K562 (cell line): ENCODE measurements around the gene SCRN2. TPM values are rescaled to one million over a fixed set of nuclear protein-coding genes. Genes with fewer than 3 reads are reported as not detected.

ENCODE experiments used
- ARNT ChIP-seq, 2 experiments: fragments of 450-650 bp; IDR thresholded peaks; 2 replicates each; pipeline ENCODE4 v1.6.1; 2016; ENCODE audit warnings: mild to moderate bottlenecking in 1 of 2
- CBFA2T2 ChIP-seq: fragments of 450-650 bp; conservative IDR thresholded peaks from 2 replicates; pipeline ENCODE4 v1.6.1; 2017; ENCODE audit warnings: mild to moderate bottlenecking
- CEBPB ChIP-seq: fragments of 450-650 bp; IDR thresholded peaks from 2 replicates; pipeline ENCODE4 v1.6.1; 2016; ENCODE audit warnings: missing genetic modification characterization, missing compliant biosample characterization
- CREM ChIP-seq: IDR thresholded peaks from 2 replicates; pipeline ENCODE4 v1.6.1; 2014; ENCODE audit warnings: antibody characterized with exemption, low read depth
- DNMT1 ChIP-seq: fragments of 450-650 bp; IDR thresholded peaks from 2 replicates; pipeline ENCODE4 v1.6.1; 2016; ENCODE audit warnings: antibody characterized with exemption, mild to moderate bottlenecking
- ESRRA ChIP-seq: fragments of 450-650 bp; IDR thresholded peaks from 2 replicates; pipeline ENCODE4 v1.6.1; 2014; ENCODE audit warnings: low read depth, mild to moderate bottlenecking, moderate library complexity, borderline replicate concordance
- FOXJ3 ChIP-seq: sonication (generic); formaldehyde crosslinking; IDR thresholded peaks from 2 replicates; pipeline ENCODE4 v1.4.0; 2020; ENCODE audit warnings: mild to moderate bottlenecking, missing genetic modification reagents
- HNRNPUL1 ChIP-seq: fragments of 200-400 bp; formaldehyde crosslinking; IDR thresholded peaks from 2 replicates; pipeline ENCODE4 v1.6.1; 2017; ENCODE audit warnings: low read length
- MECOM ChIP-seq: fragments of 250-450 bp; sonication (Bioruptor Pico); IDR thresholded peaks from 2 replicates; pipeline ENCODE4 v1.8.0; 2022; ENCODE audit warnings: inconsistent platforms
- MED1 ChIP-seq: sonication (generic); formaldehyde crosslinking; IDR thresholded peaks from 2 replicates; pipeline ENCODE4 v1.8.1; 2023; ENCODE audit warnings: missing genetic modification reagents, borderline replicate concordance
- NEUROD1 ChIP-seq: fragments of 150-350 bp; IDR thresholded peaks from 2 replicates; pipeline ENCODE4 v1.6.1; 2014; ENCODE audit warnings: borderline replicate concordance, low read length, low read depth; ENCODE audit not compliant: partially characterized antibody
- NFE2 ChIP-seq: IDR thresholded peaks from 2 replicates; pipeline ENCODE4 v1.6.1; 2014; ENCODE audit warnings: antibody characterized with exemption, low read depth
- PRPF4 ChIP-seq: fragments of 200-400 bp; formaldehyde crosslinking; IDR thresholded peaks from one replicate; pipeline ENCODE4 v1.6.1; 2017; ENCODE audit warnings: low read length, low read depth, mild to moderate bottlenecking; ENCODE audit not compliant: insufficient read depth, poor library complexity, severe bottlenecking
- SETDB1 ChIP-seq: IDR thresholded peaks from one replicate; pipeline ENCODE4 v1.6.1; 2012; ENCODE audit warnings: low read length, control low read depth, inconsistent platforms
- SMAD1 ChIP-seq: fragments of 150-350 bp; IDR thresholded peaks from 2 replicates; pipeline ENCODE4 v1.6.1; 2014; ENCODE audit warnings: low read length, low read depth; ENCODE audit not compliant: partially characterized antibody
- SMARCA4 ChIP-seq: fragments of 450-650 bp; IDR thresholded peaks from 2 replicates; pipeline ENCODE4 v1.6.1; 2016
- ZNF121 ChIP-seq: sonication (generic); formaldehyde crosslinking; conservative IDR thresholded peaks from 2 replicates; pipeline ENCODE4 v1.8.0; 2022; ENCODE audit warnings: missing genetic modification reagents
- ZNF282 ChIP-seq: sonication (generic); formaldehyde crosslinking; IDR thresholded peaks from 2 replicates; pipeline ENCODE4 v1.8.1; 2023; ENCODE audit warnings: missing genetic modification reagents
- polyA plus RNA-seq, 8 experiments: library from polyadenylated mRNA; depleted of rRNA in 4 of 8; stranded (reverse) in 5 of 8; unstranded in 3 of 8; fragments of >200 nt; fragmentation: Nextera tagmentation in 2 of 8; fragmentation: Illumina TruSeq in 1 of 8; extraction: Ambion mirVana in 2 of 8; extraction: Trizol in 1 of 8; gene quantifications; 2 replicates each; pipeline versions ENCODE4 v1.2.1 to v1.2.3, GENCODE V29; 2011 to 2014; ENCODE audit warnings: inconsistent platforms in 1 of 8, missing spikeins in 1 of 8
- total RNA-seq, 7 experiments: library from RNA; depleted of rRNA in 6 of 7; stranded (reverse); fragments of >200 nt in 6 of 7; fragmentation: Illumina TruSeq in 2 of 7; extraction: Trizol in 2 of 7; gene quantifications; 2 replicates each; pipeline versions ENCODE4 v1.2.1 to v1.2.3, GENCODE V29; 2011 to 2021; ENCODE audit warnings: low replicate concordance in 1 of 7
- TF ChIP-seq, protein P1 (sequence below), 2 experiments: fragments of 450-650 bp in 1 of 2; sonication (generic) in 1 of 2; formaldehyde crosslinking in 1 of 2; IDR thresholded peaks in 1 of 2; conservative IDR thresholded peaks in 1 of 2; 2 replicates each; pipeline versions ENCODE4 v1.6.1 to v1.8.1; 2016 to 2023; ENCODE audit warnings: mild to moderate bottlenecking in 2 of 2, moderate library complexity in 2 of 2, inconsistent platforms in 1 of 2, missing genetic modification reagents in 1 of 2
- TF ChIP-seq, protein P2 (sequence below): fragments of 450-650 bp; IDR thresholded peaks from 2 replicates; pipeline ENCODE4 v1.7.1; 2018; ENCODE audit warnings: mild to moderate bottlenecking, low read depth; ENCODE audit not compliant: partially characterized antibody
- TF ChIP-seq, protein P3 (sequence below), 2 experiments: fragments of 450-650 bp; conservative IDR thresholded peaks; 2 replicates each; pipeline ENCODE4 v1.6.1; 2017; ENCODE audit warnings: mild to moderate bottlenecking in 2 of 2, moderate library complexity in 2 of 2
- TF ChIP-seq, protein P4 (sequence below): sonication (generic); formaldehyde crosslinking; IDR thresholded peaks from 2 replicates; pipeline ENCODE4 v1.8.0; 2022; ENCODE audit warnings: mild to moderate bottlenecking, missing genetic modification reagents

The SCRN2 gene
- total and polyA plus RNA-seq, 9 of the 15 experiments (the other 6 are each of a cell fraction or from before 2014, with no cell fraction given): 0.25 to 32.9 (median 13.6) TPM

DNA sequence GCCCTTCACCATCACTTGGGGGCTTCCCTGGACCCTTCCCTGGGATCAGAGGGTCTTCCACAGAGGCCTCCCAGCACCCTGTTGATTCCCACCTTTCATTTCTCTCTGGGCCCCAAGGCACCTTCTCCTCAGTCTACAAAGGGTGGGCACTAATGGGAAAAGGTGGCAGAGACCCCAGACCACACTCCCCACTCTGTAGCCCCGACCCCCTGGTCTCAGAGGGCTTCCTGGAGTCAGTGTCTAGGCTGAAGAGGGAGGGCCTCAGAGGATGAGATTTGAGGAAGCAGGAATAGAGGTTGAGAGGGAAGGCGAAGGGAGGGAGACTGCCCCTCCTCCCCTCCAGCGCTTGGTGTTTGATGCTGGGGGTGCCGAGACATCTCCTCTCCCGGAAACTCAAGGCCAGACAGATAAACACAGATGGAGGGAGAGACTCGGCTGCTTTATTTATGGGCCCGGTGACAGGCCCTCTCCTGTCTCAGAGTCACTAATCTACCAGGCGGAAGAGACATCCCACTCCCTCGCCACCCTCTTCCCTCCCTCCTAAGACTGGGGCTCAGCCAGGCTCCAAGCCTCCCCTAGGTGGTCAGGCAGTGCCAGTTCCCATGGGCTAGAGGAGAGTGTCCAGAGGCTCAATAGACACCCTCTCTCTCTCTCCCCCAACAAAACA lies 36.4 kb upstream of the SCRN2 start (continued):
- TF ChIP-seq CBFA2T2 (peak; percentile 86), ESRRA (peak; percentile 54; the same call in 1 of the 2 replicates), SETDB1 (no peak), SMARCA4 (peak; percentile 87), CEBPB (no peak), PRPF4 (no peak), ZNF121 (CRISPR knock-in tag) (no peak), FOXJ3 (CRISPR knock-in tag) (no peak), SMAD1 (no peak), NEUROD1 (peak; percentile 72), HNRNPUL1 (no peak), DNMT1 (no peak), ARNT (IDR thresholded peaks at IDR 0.05) (peak; percentile 19 to 58; a peak in 2 of 4 replicates), MECOM (CRISPR knock-in tag) (peak; percentile 100), MED1 (CRISPR knock-in tag) (no peak), ZNF282 (CRISPR knock-in tag) (no peak), NFE2 (peak; percentile 27; the same call in 1 of the 2 replicates), CREM (peak; percentile 72)
- TF ChIP-seq, protein P1, sequence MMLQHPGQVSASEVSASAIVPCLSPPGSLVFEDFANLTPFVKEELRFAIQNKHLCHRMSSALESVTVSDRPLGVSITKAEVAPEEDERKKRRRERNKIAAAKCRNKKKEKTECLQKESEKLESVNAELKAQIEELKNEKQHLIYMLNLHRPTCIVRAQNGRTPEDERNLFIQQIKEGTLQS (IDR thresholded peaks at IDR 0.05): no peak
- TF ChIP-seq, protein P1 (CRISPR knock-in tag; conservative IDR thresholded peaks at IDR 0.05): no peak
- TF ChIP-seq, protein P2, sequence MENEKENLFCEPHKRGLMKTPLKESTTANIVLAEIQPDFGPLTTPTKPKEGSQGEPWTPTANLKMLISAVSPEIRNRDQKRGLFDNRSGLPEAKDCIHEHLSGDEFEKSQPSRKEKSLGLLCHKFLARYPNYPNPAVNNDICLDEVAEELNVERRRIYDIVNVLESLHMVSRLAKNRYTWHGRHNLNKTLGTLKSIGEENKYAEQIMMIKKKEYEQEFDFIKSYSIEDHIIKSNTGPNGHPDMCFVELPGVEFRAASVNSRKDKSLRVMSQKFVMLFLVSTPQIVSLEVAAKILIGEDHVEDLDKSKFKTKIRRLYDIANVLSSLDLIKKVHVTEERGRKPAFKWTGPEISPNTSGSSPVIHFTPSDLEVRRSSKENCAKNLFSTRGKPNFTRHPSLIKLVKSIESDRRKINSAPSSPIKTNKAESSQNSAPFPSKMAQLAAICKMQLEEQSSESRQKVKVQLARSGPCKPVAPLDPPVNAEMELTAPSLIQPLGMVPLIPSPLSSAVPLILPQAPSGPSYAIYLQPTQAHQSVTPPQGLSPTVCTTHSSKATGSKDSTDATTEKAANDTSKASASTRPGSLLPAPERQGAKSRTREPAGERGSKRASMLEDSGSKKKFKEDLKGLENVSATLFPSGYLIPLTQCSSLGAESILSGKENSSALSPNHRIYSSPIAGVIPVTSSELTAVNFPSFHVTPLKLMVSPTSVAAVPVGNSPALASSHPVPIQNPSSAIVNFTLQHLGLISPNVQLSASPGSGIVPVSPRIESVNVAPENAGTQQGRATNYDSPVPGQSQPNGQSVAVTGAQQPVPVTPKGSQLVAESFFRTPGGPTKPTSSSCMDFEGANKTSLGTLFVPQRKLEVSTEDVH: peak; percentile 38
- TF ChIP-seq, protein P3, sequence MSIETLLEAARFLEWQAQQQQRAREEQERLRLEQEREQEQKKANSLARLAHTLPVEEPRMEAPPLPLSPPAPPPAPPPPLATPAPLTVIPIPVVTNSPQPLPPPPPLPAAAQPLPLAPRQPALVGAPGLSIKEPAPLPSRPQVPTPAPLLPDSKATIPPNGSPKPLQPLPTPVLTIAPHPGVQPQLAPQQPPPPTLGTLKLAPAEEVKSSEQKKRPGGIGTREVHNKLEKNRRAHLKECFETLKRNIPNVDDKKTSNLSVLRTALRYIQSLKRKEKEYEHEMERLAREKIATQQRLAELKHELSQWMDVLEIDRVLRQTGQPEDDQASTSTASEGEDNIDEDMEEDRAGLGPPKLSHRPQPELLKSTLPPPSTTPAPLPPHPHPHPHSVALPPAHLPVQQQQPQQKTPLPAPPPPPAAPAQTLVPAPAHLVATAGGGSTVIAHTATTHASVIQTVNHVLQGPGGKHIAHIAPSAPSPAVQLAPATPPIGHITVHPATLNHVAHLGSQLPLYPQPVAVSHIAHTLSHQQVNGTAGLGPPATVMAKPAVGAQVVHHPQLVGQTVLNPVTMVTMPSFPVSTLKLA (conservative IDR thresholded peaks at IDR 0.05): peak in 1 of 2 experiments; percentile 50; a peak in 1 of 4 replicates
- TF ChIP-seq, protein P4, sequence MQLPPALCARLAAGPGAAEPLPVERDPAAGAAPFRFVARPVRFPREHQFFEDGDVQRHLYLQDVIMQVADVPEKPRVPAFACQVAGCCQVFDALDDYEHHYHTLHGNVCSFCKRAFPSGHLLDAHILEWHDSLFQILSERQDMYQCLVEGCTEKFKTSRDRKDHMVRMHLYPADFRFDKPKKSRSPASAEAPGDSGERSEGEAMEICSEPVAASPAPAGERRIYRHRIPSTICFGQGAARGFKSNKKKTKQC (CRISPR knock-in tag): no peak
